ENCODE results near the gene ANTXR2.
A peak's percentile ranks its signal among the peaks of the same experiment; 100 is the strongest.

Gene ANTXR2

DNA sequence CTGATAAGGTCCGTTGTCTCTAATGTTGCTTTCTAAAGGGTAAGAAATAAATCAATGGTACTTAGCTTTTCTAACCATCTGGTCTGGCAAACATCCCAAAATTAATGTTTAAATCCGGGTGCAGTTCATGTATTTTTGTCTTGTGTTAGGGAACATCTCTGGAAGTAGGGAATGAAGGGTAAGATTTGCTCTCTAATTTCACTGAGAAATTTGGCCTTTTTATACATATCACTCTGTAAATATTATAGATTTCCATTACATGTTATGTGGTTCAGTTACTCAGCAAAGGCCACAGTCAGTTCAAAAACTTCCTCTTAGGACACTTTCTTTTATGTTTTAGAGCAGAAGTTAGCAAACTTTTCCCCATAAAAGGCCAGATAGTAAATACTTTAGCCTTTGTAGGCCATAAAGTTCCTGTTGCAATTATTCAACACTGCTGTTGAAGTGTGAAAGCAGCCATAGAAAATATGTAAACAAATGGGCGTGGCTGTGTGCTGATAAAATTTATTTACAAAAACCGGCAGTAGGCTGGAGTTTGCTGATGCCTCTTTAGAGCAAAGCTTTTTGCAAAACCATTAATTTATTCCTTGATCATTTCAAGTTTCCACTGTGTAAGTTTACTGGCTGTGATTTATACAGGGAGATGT lies 218.1 kb downstream of the ANTXR2 start:
- peak; percentile 5 for DNase-seq

DNA sequence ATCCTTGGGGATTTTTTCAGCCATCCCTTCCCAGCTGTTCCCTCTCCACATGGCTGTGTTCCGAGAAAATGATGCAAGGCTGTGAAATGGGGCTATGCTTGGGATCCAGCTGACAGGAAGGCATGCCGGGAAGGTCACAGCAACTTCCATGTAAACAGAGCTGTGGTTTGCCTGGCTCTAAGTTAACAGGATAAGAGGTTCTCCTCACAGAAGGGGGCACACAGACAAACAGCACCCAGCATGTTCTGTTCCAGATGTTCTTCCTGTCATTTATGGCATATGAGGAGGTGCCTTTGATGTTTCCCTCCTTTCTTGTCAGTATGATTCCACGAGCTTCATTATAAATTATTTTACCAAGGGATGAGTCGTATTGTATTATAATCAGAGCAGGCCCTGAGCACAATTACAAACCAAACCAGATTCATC lies 220.7 kb downstream of the ANTXR2 start:
- DNase-seq: no peak

DNA sequence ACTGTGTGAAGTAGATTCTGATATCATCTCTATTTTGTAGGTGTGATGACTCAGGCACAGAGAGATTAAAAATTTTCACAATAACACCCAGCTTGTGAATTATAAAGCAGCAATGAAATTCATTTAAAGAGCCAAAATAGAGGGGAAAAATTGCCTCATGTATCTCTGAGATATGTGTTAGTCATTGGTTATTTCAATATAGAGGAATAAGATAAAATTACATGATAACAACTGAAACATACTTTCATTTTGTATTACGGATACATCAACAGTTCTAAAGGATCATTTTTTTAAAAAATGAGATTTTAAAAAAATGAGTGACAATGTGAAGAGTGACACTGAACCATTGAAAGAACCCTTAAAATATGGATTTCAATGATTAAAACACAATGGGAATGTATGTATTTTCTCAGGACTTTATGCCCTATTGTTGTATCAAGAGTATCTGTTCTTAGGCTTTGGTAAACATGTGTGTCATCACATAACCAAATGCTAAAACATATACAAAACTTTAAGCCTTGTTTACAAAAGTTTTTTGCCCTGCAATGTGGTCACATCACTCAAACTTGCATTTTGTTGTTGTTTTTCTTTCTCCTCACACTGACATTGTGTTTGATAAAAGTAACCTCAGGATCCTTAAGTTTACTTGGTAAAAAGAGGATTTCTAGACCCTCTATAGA lies 221.3 kb downstream of the ANTXR2 start:
- no peak for DNase-seq

Data from NCI-H345 (cell line).